Adipocyte (in vitro differentiated cells): ENCODE results near the gene ZNF598.

Source experiments
- DNase-seq: peaks from one replicate; pipeline ENCODE4 v3.0.0-alpha.2; 2015; ENCODE audit warnings: low read depth
- H3K27me3 ChIP-seq: replicated peaks from 2 replicates; pipeline ENCODE4 v1.7.0; 2013; ENCODE audit warnings: mild to moderate bottlenecking, low read length, moderate library complexity; ENCODE audit not compliant: control insufficient read depth, insufficient read depth
- H3K36me3 ChIP-seq: 2 replicates; pipeline ENCODE4 v1.7.0; 2013; ENCODE audit warnings: low read length, mild to moderate bottlenecking, moderate library complexity; ENCODE audit not compliant: control insufficient read depth, insufficient read depth, severe bottlenecking
- H3K4me1 ChIP-seq: 2 replicates; pipeline ENCODE4 v1.7.0; 2013; ENCODE audit warnings: mild to moderate bottlenecking, low read length, moderate library complexity; ENCODE audit not compliant: control insufficient read depth, insufficient read depth
- H3K4me3 ChIP-seq: 2 replicates; pipeline ENCODE4 v1.7.0; 2013; ENCODE audit warnings: mild to moderate bottlenecking, low read length, moderate library complexity
- H3K9ac ChIP-seq: 2 replicates; pipeline ENCODE4 v1.7.0; 2013; ENCODE audit warnings: mild to moderate bottlenecking, low read length, moderate library complexity
- H3K9me3 ChIP-seq: 2 replicates; pipeline ENCODE4 v1.7.0; 2013; ENCODE audit warnings: mild to moderate bottlenecking, low read length, moderate library complexity; ENCODE audit not compliant: control insufficient read depth

The ZNF598 gene

GRCh38 chr16:2009791-2010510 is at the start of gene ZNF598:
Gene ZNF598, minus strand, starts transcription at chr16:2009821.
- Histone ChIP-seq H3K4me1 (peaks cover 41% of the 10 kb centered on the region), H3K9me3 (no peaks in the 10 kb centered on the region), H3K27me3 (no peaks in the 10 kb centered on the region), H3K36me3 (no peaks in the 10 kb centered on the region), H3K9ac (peak within 1 kb of the TSS; percentile 95), H3K4me3 (peak within 1 kb of the TSS; percentile 89)
- DNase-seq, result peak; percentile 96

- H3K9me3 ChIP-seq, result no peaks in the 10 kb centered on the region
- H3K9ac ChIP-seq, result no peak overlapping the region
- no peaks in the 10 kb centered on the region for H3K4me1 ChIP-seq
- H3K4me3 ChIP-seq, result no peak overlapping the region
- no peak for DNase-seq
- H3K27me3 ChIP-seq, result no peaks in the 10 kb centered on the region
- H3K36me3 ChIP-seq, result peaks cover 64% of the 10 kb centered on the region
These were observed 49.3 kb upstream of the ZNF598 start for GRCh38 chr16:2058872-2059271.

GRCh38 chr16:2058420-2058819 is 48.8 kb upstream of the ZNF598 start:
- Histone ChIP-seq H3K9ac (no peak overlapping the region), H3K4me3 (no peak overlapping the region), H3K9me3 (no peaks in the 10 kb centered on the region), H3K27me3 (no peaks in the 10 kb centered on the region), H3K36me3 (peaks cover 64% of the 10 kb centered on the region), H3K4me1 (no peaks in the 10 kb centered on the region)
- no peak for DNase-seq

GRCh38 chr16:2057438-2057837 is 47.8 kb upstream of the ZNF598 start:
- Histone ChIP-seq H3K36me3 (peaks cover 61% of the 10 kb centered on the region), H3K9me3 (no peaks in the 10 kb centered on the region), H3K9ac (no peak overlapping the region), H3K27me3 (no peaks in the 10 kb centered on the region), H3K4me1 (no peaks in the 10 kb centered on the region), H3K4me3 (no peak overlapping the region)
- DNase-seq, result no peak

- H3K36me3 ChIP-seq, result peaks cover 61% of the 10 kb centered on the region
These were observed 47.2 kb upstream of the ZNF598 start for GRCh38 chr16:2056681-2057407.

GRCh38 chr16:2056077-2056476 is 46.5 kb upstream of the ZNF598 start:
- H3K4me3 ChIP-seq, result no peak overlapping the region
- H3K27me3 ChIP-seq, result no peaks in the 10 kb centered on the region
- no peak overlapping the region for H3K9ac ChIP-seq
- H3K4me1 ChIP-seq, result no peaks in the 10 kb centered on the region
- H3K36me3 ChIP-seq, result peaks cover 62% of the 10 kb centered on the region
- H3K9me3 ChIP-seq, result no peaks in the 10 kb centered on the region
- DNase-seq, result no peak

More at GRCh38 chr16:2056681-2057407, 47.2 kb upstream of the ZNF598 start:
- Histone ChIP-seq H3K9ac (no peak overlapping the region), H3K4me1 (no peaks in the 10 kb centered on the region), H3K27me3 (no peaks in the 10 kb centered on the region), H3K4me3 (no peak overlapping the region), H3K9me3 (no peaks in the 10 kb centered on the region)
- DNase-seq, result no peak

- Histone ChIP-seq H3K36me3 (peaks cover 55% of the 10 kb centered on the region), H3K4me1 (no peaks in the 10 kb centered on the region), H3K27me3 (no peaks in the 10 kb centered on the region), H3K4me3 (no peak overlapping the region), H3K9me3 (no peaks in the 10 kb centered on the region), H3K9ac (no peak overlapping the region)
- DNase-seq, result no peak
These were observed 45.1 kb upstream of the ZNF598 start for GRCh38 chr16:2054543-2055245.

- H3K9me3 ChIP-seq, result no peaks in the 10 kb centered on the region
- no peak overlapping the region for H3K4me3 ChIP-seq
- peaks cover under 1% of the 10 kb centered on the region for H3K4me1 ChIP-seq
- no peaks in the 10 kb centered on the region for H3K27me3 ChIP-seq
- DNase-seq, result no peak
- H3K36me3 ChIP-seq, result peaks cover 53% of the 10 kb centered on the region
- no peak overlapping the region for H3K9ac ChIP-seq
These were observed 44.3 kb upstream of the ZNF598 start for GRCh38 chr16:2053897-2054296.

GRCh38 chr16:2053211-2053610 is 43.6 kb upstream of the ZNF598 start:
- no peak for DNase-seq
- Histone ChIP-seq H3K4me3 (no peak overlapping the region), H3K9me3 (no peaks in the 10 kb centered on the region), H3K4me1 (peaks cover 5% of the 10 kb centered on the region), H3K36me3 (peaks cover 47% of the 10 kb centered on the region), H3K27me3 (no peaks in the 10 kb centered on the region), H3K9ac (no peak overlapping the region)

GRCh38 chr16:2048116-2048543 is 38.5 kb upstream of the ZNF598 start:
- no peaks in the 10 kb centered on the region for H3K27me3 ChIP-seq

More at GRCh38 chr16:2048116-2048543, 38.5 kb upstream of the ZNF598 start:
- peak overlapping the region; percentile 90 for H3K9ac ChIP-seq
- peak overlapping the region; percentile 88 for H3K4me3 ChIP-seq
- peaks cover 19% of the 10 kb centered on the region for H3K36me3 ChIP-seq
- no peaks in the 10 kb centered on the region for H3K9me3 ChIP-seq
- H3K4me1 ChIP-seq, result peaks cover 8% of the 10 kb centered on the region
- peak; percentile 51 for DNase-seq
